Kidney tubule cell (primary cell): ENCODE measurements around the gene M1AP.

Source experiments
- DNase-seq: peaks from one replicate; pipeline ENCODE4 v3.0.0-alpha.2; 2018; ENCODE audit warnings: low spot score

The M1AP gene

DNA sequence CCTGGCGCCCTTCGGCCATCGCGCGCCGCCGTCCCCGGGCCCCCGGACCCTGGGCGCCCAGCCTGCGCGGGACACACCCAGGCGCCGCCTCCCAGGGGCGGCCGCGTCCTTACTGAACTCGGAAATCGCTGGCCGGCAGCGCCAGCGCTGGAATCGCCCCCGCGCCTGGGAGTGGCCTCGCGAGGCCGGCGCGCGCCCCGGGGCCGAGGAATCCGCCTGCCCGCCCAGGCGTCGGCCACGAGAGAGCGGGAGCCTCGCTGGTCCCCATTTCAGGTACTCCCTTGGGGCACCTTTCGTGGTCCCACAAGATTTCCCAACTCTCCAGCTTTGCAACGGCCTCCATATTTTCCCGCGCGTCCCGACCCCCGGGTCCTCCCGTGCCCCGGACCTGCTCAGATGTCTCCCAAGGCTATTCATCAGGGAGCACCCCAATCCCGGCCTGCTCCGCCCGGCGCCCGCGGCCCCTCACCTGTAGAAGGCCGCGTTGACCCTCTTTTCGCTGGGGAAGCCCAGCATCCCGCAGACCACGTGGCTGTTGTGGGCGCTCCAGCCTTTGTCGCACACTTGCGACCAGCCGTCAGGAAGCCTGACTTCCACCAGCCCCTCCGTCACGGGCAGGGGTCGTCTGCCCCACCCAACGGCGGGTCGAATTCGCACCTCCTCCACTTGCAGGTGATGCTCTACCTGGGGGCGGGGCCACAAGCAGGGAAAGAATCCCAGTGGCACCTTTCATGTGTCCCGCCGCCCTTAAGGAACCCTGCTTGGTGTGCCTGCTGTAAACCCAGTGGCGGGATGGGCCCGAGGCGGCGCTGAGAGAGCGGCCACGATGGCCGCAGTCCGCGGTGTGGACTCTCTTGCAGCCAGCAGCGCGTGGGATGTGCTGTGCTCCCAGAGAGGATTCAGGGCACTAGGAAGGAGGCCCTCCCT is 99.0 kb downstream of the M1AP start:
- DNase-seq: peak; percentile 58

DNA sequence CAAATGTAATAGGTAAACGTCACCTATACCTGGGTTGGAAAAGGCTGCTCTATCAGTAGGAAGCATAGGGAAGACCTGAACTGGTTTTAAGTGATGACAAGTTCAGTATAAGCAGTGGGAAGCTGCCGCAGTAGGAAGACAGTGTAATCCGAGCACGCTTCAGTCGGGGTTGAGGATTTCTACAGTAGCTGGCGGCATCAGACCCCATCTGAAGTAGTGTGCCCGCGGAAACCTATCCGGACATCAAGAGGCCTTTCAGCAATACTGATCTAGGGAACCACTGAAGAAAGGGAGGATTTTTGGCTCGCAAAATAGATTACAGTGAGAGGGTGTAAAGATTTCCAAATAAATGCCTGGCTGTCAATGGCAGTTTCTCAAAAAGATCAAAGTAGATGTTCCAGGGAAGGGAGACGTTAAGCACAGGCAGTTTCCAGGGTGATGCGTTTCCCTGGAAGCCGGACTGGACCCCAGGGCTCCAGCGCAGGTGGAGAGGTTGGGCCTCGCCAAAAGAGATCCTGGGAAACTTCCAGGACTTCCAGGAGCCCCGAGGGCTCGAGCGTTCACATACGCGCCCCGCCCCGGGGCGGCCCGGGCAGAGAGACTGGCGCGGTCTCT is 99.7 kb downstream of the M1AP start:
- DNase-seq: no peak

DNA sequence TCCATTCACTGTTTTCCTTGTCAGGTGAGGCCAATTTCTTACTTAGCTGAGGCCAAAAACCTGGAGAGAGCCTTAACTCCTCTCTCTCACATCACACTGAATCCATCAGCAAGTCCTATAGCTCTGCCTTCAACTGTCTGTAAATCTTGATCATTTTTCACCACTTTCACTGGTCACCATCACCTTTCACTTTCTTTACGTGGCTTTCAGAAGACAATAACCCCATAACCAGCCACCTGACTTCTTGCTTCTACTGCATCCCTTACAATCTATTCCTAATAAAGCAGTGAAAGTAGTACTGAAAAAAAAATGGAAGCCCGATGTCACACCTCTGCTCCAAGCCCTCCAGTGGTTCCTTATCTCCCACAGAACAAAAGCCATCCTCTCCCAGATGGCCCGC is 102.1 kb downstream of the M1AP start:
- no peak for DNase-seq

DNA sequence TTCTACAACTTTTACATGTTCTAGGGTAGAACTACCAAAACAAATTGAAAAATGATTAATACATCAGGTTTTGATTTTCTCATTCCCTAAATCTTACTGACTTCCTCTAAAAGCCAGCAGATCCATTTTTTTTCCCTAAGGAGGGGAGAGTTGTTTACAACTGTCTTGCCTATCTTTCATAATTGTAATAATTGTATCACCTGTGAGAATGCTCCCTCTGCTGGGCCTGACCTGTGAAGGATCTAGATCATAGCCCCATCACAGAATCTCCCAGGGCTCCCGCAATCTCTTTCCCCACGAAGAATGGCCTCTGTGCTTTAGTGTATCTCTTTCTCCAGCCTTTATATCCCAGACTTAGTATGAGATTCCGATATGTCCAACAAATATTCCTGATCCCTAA is 103.5 kb downstream of the M1AP start:
- no peak for DNase-seq

DNA sequence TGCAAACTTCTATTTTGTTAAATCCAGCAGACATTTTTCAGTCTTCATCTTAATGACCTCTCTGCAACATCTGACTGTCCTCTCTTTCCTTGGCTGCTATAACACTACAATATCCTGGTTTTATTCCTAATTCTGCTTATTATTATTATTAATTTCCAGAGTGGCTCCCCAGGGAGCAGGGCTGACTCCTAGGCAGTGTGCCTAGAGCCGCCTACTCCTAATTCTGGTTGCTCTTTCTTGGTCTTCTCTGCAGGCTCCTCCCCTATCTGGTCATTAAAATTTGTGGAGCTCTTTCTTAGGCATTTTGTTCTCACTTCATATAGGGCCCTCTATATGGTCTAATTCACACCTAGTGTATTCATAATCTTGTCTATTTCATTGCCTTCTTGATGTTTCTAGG is 105.2 kb downstream of the M1AP start:
- no peak for DNase-seq

DNA sequence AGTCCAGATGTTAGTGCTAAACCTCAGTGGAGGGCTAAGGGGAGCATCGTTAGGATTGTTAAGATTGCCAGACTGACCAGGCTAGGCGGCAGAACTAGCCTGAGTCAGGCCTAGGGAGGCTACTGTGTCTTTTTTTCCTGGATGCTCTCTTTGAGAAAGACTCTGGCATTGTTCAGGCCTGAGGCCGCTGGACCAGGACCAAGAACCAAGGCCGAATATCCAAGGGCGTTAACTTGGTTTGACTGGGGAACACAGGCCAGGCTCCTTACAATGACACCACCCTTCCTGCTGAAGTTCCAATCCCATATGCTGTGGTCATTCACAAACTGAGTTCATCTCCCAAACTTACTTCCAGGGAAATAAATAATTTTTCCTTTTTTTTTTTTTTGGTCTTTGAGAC is 107.8 kb downstream of the M1AP start:
- no peak for DNase-seq

DNA sequence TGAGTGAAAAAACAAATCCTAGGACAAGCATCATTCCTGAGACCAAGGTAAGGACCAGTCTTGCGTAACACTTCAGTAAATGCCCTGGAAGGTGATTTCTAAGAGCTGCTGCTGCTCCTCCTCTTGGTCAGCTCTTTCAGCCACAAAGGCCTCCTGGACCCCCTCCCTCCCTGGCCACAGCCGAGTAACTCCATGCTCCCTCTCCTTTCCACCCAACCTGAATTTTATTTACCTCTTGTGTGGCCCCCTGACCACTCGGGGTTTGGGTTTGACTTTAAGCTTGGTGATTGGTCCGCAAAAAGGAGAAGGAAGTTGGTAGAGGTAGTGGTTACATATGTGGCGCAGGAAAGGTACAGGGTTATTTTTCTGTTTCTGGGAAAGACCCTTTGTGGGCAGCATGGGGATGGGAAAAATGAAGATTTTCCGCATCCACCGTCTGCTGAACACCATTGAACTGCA is 109.2 kb downstream of the M1AP start:
- DNase-seq: no peak

DNA sequence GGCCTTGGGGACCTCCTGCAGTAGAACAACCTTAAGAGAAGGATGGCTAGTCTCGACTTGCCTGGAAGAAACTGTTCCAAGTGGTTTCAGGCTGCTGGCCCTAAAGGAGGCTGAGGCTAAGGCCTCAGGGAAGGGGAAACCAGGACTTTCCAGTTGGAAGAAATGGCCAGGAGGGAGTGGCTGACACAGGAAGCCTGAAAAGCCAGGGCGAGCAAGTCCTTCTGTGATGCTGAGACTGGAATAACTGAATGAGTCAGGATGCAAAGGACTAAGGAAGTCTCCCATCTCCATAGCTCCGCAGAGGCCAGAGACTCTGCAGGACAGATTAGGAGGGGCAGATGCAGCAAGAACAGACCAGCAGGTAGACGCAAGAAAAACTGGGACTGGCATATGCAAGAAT is 111.0 kb downstream of the M1AP start:
- no peak for DNase-seq

DNA sequence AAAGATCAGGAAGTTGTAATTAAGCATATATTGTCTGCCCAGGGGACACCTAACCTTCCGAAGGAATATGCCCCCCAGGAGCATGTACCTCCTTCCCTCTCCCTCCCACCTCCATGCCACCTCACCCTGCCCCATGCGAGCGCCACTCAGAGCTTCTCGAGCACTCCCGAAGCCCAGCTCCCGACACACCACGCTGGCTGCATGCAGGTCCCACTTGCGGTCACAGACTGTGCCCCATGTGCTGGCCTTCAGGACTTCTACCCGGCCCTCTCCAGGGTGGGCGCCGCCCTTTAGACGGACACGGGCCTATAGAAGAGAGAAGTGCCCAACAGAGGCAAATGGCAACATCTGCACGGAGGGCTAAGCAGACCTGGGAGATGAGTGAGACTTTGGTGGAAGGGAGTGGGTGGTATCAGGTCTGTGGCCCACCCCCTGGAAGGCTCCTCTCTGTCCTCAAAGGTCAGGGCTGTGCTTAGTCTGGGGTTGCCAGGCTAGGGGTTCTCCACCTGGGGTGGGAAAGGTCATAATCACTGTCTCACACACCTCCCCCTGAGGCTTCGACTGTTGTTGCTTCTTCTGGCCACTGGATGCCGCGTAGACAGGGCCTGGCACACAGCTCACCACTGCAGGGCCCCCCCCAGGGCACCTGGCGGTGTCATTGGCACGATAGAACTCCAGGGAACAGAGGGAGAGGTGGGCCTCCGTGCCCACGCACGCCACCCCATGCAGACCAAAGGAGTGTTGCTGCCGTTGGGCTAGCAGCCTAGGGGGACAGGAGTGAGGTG is 111.8 kb downstream of the M1AP start:
- no peak for DNase-seq

DNA sequence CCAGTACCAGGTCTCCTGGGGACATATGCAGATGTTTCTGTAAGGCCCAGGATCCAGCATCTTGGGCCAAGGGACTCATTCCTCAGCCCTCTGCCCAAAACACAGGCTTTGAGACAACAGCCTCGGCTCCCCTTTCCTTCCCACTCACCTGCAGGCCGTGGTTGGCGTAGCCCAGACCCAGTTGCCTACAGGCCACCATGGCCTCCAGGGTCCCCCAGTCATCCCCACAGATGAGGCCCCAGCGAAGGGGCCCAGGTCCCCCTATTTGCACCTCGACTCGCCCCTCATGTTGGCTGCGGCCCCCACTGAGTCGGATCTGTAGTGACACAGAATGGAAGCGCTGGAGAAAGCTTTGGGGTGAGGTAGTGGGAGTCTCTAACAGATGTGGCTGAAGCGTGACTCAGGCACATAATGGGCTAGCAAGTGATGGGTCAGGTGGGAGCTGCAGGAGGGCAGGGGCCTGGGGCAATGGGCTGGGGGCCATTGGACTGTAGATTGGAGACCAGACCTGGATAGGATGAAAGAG is 112.6 kb downstream of the M1AP start:
- DNase-seq: no peak

DNA sequence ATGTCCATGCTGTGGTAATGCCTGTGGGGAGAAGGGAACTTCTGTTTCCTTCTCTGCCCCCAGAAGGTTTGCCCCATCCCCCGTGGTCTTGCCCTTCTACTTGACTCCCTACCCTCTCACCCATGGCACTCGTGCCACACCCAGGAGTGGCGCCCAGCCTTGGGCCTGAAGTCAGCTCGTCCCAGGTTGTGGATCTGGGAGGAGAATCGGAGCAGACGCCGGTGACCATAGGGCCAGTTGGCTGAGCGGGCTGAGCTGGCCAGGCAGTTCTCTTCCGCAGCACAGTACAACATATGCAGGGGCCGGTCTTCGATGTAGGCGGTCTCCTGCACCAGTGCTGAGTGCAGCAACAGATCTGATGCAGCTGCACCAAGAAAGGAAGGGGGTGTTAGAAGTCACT is 113.7 kb downstream of the M1AP start:
- no peak for DNase-seq

DNA sequence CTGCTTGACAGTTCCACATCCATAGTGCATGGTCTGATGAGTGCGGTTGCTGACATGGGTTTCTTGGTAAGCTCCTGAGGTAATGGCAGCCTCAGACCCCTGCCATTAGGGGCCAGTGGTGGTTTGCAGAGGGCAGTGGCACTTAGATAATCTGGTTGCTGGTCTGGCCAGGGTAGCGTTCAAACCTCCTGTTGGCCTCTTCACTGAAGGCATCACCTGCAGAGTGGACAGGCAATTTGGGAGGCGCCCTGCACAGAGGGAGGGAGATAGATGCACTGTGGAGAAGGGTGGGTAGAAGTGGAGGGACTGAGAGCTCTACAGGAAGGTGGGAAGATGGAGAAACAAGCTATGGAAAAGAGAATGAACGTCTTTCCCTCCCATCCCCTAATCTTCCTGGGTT is 114.7 kb downstream of the M1AP start:
- DNase-seq: no peak

DNA sequence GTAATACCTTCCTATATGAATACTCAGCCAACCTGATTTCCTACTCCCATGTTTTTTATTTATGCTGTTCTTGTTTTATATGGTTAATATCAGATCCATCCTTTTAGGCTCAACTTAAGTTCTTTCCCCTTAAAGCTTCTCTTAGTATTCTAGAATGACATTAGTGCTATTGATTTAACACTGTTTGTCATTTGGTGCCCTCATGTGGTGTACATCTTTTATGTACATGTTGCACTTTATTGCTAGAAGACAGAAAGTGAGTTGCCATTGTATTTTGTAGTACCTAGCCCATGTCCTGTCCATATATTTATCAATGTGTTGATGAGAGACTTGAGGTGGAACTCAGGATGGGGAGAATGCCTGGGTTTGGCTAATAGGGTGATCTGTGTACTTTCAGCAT is 115.9 kb downstream of the M1AP start:
- DNase-seq: peak; percentile 44

DNA sequence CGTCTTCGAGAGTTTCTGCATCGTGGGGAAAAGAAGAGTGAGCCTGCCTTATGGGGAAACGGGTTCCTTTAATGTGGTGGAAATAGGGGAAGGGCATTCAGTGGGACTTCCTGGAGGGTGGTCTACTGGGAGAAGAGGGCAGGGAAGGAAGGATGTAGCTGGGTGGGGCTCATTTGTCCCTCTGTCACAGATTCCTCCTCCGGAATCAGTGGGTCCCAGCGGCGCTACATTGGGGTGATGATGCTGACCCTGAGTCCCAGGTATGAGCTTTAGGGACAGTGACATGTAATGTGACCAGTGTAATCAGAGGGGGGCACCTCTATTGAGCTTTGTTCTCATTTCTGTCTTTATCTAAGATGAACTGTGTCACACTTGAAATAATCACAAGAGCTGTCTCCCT is 116.5 kb downstream of the M1AP start:
- DNase-seq: no peak

DNA sequence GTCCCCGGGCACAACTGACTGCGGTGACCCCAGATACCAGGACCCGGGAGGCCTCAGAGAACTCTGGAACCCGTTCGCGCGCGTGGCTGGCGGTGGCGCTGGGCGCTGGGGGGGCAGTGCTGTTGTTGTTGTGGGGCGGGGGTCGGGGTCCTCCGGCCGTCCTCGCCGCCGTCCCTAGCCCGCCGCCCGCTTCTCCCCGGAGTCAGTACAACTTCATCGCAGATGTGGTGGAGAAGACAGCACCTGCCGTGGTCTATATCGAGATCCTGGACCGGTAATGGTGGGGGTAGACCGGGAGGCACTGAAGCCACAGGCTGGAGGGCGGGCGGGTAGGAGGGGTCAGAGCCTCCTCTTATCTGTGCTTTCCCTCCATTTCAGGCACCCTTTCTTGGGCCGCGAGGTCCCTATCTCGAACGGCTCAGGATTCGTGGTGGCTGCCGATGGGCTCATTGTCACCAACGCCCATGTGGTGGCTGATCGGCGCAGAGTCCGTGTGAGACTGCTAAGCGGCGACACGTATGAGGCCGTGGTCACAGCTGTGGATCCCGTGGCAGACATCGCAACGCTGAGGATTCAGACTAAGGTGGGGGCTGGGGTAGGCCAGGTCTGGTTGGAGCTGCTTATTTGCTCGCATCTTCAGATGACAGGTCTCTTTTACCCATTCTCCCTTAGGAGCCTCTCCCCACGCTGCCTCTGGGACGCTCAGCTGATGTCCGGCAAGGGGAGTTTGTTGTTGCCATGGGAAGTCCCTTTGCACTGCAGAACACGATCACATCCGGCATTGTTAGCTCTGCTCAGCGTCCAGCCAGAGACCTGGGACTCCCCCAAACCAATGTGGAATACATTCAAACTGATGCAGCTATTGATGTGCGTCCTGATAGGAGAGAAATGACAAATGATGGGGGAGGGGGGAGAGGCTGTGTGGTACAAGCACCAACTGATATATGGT is 117.6 kb downstream of the M1AP start:
- DNase-seq: peak; percentile 40

DNA sequence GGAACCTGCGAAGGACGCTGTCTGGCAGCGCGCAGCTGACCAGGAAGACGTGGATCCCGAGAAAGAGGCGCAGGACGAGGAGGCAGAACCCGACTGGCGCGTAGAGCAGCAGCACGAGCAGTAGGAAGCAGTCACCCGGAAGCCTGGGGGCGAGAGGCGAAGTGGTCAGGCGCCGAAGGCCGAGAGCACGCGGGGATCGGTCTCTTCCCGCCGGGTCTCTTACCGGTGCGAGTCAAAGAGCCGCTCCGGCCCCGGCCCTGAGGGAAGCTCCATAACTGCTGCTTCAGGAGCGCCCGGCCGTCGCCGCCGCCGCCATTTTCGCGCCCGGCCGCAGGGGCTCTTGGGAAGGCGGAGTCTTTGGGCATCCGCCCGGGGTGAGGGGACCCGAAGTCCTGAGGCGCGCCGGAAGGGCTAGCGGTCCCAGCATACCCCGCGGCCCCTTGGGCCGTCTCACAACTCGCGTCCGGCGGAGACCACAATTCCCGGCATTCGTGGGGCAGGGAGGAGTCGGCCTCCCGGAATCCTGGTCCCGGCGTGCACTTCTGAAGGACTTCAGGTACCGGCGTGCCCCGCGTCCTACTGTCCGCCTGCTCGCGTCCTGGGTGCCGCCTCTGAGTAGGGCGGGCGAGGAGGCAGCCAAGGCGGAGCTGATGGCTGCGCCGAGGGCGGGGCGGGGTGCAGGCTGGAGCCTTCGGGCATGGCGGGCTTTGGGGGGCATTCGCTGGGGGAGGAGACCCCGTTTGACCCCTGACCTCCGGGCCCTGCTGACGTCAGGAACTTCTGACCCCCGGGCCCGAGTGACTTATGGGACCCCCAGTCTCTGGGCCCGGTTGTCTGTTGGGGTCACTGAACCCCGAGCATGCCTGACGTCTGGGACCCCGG is 118.5 kb downstream of the M1AP start, which contains the start of the genes AUP1 and HTRA2:
AUP1 (minus strand) TSS at position 350 of the 882 bp plus-strand sequence; CDS start at position 273, 77 bp downstream.
HTRA2 (plus strand) TSS at position 577 of the 882 bp plus-strand sequence; CDS start at position 651, 74 bp downstream.
- peak; percentile 100 for DNase-seq

DNA sequence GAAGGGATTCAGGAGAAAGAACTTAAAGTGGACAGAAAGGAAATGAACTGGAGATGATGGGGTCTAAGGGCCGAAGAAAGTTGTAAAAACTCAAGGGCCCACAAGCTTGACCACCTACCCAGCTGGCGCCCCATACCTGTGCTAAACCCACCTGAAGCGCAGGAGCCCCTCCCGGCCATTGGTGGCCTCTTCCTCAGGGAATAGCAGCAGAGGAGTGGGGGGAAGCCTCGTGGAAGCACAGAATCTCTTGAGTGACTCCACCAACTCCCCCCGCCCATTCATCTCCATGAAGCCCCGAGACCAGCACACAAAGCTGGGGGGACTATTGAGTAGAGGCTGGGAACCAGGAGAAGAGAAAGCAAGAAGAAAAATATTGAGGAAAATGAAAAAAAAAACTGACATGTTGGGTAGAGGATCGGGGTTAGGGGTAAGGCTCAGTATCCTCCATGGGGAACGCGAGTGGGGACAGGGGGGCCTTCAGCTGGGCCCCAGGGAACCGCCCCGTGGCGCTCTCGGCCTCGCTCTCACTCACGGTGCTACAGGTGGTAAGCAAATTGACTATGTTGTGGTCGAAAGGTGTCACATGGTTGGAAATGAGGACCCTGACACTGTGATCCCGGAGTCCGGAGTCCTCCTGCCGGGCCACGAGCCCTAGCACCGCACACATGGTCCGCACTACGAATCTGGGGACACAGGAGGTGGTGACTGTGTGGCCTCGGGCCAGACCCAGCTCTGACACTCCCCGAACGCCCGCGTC is 119.4 kb downstream of the M1AP start:
- no peak for DNase-seq

DNA sequence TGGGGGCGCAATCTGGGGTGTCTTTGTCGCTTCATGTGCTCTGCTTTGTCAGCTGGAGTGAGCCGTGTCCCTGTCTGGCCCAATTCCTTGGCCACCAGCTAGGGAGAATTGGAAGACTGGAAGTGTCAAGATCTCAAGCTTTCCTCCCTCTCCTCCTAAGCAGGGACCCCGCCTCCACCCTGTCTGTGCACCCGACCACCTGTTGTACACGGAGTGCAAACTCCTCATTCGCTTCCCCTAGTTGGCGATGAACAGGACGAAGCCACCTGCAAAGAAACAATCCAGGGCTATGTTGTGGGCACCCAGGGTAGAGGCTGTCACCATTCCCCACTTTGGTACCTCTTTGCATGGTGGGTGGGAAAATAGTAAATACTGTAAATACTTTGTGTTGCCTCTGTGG is 120.4 kb downstream of the M1AP start:
- no peak for DNase-seq

DNA sequence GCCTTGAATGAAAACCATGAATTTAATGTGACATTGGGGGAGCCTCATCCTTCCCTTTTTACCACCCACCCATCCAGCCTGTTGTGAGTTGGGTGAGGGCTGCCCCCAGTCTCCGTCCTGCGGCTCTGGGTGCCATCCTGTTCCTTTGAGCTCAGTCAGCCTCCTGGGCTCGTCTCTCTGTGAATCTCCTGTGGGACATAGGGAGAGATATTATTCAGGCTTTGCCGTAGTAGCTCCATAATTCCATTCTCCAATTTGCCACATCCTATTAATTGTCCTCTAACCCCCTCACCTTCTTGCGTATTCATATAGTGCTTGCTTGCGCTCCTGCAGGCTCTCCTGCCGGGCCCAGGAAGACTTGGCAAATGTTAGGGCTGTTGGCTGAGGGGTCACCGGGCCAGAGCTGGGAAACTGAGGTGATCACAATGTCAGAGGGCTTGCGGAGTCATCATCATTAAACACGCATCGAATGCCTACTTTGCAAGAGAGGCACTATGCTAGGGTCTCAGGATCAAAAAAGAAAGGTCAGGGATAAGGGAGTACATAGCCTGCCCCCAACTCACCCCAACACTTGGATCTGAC is 121.4 kb downstream of the M1AP start:
- DNase-seq: no peak
